Measurements from ENCODE around the gene BTBD16.

Gene BTBD16

DNA sequence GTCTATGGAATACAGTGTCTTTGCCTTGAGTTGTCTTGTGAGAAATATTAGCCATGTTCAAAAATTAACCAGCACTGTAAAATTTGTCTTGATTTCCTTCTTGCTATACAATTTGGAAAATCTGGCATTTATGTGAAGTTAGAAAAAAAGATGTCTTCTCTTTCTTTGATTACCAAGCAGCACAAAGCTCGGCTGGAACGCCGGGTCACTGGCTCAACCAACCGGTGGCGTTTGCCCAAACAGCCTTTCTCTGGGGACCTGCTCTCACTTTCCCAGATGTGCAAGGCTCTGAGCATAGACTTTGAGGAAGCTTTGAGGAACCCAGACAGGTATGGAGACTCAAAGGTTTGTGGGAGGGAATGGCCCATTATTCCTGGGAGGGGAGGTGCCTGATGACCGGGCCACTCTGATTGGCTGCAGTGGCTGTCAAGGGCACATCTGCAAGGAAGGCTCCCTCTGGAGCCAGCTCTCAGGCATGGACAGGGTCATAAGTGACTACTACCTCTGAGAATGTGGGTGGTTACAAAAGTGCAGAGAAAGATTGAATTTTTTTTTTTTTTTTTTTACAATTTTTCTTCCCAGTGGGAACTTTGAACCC, 5.6 kb downstream of the BTBD16 start:
- no peak for FAIRE-seq

DNA sequence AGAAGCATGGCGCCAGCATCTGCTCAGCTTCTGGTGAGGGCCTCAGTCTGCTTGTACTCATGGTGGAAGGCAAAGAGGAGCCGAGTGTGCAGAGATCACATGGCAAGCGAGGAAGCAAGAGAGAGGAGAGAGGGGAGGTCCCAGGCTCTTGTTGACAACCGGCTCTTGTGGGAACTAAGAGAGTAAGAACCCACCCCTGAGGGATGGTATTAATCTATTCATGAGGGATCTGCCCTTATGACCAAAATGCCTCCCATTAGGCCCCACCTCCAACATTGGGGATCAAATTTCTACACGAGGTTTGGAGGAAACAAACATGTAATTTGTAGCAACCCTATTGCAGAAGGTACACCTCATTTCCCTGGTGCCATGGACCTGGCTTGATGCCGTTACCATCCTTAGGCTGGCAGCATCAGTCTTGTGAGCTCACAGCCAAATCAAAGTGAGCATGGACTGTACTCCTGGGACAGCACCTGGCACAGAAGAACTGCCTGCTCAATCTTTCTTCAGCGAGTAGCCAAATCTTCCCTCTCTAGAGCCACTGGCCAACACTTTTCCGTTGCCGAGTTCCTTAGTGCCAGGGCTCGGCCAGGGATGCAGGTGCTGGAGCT, 6.5 kb downstream of the BTBD16 start:
- no peak for FAIRE-seq

DNA sequence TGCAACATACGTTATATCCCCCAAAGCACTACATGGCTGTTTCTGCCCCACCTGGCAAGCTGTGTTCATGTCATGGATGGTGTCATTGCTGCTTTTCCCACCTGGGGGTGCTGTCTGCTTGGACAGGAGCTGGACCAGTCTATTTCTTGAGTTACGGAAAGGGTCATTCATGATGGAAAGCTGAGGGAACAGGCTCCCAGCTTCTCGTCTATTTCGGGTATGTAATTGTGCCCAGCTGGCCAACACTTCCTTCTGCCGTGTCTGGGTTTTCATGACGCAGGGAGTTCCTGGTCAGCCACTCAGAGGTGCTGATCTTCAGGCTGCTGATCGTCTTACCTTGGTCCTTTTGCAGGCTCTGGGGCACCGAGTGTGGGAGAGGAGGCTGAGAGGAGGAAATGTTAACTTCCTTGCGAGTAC, 8.6 kb downstream of the BTBD16 start:
- FAIRE-seq: no peak

DNA sequence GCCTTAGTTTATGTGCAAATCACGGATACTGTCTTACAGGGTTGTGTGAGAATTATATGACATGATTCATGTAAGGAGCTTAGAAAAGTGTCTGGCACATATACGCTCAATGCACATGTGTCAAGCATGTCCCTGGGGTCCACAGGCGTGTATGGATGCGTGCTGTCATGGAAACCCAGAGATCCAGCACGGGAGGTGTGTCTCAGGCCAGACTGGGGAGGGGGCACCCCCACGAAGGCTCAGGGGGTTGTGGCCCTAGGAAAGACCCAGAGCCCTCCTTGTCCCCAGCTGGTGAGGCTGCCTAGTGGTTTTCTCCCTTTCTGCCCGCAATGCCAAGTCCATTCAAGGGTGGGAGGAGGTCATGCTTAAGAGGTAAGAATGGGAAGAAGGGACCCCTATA, 9.1 kb downstream of the BTBD16 start:
- no peak for FAIRE-seq

DNA sequence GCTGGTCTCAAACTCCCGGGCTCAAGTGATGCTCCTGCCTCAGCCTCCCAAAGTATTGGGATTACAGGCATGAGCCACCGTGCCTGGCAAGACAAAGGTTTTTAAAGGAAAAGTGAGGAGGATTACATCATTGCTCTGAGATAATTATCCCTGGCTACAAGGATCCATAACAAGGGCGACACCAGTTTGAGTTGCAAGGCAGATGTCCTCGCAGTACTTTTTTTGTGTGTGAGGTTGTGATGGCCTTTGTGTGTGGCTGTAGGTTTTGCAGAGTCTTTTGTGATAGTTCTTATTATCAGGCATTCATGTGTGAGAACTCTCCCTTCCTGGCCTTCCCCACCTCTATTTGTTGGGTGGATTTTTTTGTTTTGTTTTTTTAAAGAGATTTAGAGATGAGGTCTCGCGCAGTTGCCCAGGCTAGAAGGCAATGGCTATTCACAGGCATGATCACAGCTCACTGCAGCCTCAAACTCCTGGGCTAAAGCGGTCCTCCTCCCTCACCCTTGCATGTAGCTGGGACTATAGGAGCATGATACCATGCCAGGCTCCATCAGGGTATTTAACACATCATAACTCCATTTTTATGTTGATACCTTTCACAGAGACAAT, 10.0 kb downstream of the BTBD16 start:
- FAIRE-seq: no peak

DNA sequence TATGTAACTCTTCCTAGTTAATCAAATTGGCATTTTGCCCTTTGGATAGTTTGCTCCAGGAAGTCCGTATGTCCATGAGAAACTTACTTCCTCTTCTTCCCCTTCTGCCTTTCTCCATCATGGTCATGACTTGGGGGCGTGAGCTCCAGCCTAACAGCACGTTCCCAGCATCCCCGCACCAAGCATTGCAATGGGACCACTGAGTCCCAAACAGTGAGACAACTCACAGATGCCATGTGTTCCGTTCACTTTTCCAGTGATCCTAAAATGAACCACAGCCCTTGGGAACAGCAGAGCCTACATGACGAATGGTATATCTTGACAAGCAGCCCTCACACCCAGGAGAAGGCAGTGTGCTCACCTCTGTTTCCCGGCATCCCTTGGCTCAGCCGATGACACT, 10.7 kb downstream of the BTBD16 start:
- no peak for FAIRE-seq

DNA sequence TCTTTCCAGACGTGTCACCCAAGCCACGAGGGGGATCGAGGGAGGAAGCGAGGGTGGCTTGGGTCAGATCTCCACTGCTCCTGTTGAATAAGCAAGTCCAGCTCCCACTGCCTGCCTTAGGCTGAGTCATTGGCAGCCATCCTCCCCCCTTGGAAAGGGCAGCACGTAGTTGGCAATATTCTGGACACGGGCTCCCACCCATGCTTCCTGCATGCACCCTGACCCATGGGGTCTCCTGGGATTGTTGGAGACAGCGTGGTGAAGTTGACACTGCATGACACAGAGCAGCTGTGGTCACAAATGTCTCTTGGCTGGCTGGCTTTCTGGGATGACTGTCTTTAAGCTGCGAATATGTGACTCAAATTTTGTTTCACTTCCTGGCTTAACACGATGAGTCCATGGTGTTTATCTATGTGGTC, 11.2 kb downstream of the BTBD16 start:
- FAIRE-seq: no peak

DNA sequence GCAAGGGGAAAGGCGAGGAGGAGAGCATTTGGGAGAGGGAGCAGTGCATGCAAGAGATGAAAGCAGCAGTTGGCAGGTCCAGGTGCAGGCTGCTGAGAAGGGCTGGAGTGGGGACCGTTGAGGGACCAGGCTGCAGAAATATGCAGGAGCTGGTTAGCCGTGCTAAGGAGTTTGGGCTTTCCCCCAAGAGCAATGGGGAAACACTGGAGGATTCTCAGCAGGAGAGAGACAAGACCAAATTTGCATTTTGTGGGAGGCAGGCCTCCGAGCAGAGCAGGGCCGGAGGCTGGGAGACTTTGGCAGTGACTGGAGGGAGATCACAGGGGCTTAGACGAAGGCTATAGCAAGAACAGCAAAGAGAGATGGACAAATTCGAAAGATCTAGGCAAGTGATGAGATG, 11.8 kb downstream of the BTBD16 start:
- no peak for FAIRE-seq

DNA sequence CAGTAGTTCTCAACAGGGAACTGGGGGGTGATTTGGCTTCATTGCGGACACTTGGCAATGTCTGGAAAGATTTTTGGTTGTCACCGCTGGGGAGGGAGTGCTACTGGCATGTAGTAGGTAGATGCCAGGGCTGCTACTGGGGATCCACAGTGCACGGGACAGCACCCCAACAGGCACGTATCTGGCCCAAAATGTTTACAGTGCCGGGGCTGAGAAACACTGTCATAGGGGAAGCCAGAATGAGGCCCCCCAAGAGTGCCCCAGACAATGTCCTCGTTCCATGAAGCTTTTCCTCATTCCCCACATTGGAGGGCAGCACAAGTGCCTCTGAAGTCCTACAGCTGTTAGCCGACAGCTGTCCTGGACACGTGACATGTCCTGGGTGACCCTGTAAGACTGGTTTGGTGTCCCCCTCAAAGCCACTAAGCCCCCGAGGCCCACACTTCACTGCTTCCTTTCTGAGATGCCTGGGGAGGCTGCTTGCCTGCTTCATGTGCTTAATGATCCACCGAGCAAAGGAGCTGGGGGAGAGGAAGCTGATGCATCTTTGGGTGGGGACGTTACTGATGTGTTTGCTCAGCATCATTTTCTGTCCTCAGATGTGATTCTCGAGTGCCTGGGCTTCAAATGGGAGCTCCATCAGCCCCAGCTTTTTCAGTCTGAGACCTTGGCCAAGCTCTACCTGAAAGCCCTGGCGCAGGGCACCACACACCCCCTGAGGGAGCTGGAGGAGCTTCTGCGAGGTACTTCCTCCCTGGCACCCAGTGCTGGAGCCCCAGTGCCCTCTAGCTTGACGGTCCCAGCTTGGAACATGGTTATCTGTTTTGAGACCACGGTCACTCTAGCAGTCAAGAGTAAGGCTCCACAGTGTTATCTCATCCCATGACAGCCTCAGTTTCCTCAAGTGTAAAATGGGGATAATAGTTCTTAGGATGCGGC, 14.7 kb downstream of the BTBD16 start:
- FAIRE-seq: no peak

DNA sequence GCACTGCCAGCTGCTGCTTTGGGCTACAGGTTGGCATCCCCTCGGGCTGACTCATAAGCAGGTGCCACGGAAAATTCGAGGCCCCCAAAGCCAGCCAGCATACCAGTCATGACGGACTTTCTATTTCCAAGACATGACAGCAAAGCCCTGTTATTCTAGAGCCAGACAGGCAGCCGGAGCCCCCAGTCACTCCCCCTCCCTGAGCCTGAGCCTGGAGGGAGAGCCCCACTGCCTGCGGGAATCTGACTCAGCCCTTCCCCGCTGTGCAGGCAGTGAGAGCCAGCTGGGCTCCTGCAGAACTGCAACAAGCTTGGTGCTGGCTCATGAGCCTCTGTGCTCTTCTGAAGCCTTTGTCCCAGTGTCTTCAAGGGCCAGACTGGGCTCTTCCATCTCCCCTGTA, 15.8 kb downstream of the BTBD16 start:
- no peak for FAIRE-seq

DNA sequence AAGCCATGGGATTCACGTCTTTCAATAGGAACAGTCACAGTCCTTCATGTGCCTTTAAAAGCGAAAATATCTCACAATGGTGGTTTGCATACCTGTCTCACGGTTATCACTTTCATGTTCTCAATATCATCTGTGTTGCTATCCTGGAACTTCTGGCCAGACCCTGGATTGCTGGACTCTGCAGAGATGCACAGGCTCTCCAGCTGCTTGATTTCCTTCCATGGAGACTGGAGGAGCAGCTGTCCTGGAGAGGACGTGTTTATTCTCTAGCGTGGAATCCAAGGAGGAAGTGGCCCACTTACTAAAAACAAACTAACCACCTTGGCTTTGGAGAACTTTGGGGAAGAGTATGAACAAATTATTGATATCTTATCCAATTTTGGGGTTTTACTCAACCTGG, 16.5 kb downstream of the BTBD16 start:
- FAIRE-seq: no peak

DNA sequence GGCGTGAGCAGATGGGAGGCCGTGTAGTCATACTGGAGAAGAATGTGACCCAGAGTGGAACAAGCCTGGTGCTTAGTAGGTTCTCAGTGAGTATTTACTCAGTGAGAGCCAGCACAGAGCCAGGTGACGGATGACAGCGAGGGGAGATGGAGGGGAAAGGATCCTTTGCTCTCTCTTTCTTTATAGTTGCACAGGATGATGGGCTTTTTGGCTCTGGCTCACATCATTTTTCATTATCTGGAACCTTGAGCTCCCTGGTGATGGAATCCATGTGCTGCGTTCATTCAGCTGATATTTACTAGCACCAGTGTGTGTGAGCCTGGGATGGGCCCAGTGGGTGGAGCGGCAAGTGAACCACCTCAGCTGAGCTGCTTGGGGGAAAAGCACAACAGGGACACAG, 17.2 kb downstream of the BTBD16 start:
- FAIRE-seq: no peak

DNA sequence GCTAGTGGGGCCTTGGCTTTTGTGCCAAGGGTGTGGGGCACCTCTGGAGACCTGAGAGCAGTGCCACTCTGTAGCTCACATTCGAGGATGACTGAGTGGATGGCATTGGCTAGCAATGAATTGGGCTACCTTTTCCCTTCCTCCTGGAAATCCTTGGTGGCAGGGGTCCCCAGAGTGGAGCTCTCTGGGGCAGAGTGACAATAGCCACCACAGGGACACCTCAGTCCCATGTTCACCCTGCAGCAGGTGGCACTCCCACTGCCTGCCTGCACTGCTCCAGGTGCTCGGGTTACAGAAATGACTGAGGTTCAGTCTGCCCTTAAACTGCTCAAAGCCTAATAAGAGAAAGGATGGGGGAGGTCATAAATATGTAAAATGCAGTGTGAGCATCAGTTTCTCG, 17.8 kb downstream of the BTBD16 start:
- FAIRE-seq: no peak

DNA sequence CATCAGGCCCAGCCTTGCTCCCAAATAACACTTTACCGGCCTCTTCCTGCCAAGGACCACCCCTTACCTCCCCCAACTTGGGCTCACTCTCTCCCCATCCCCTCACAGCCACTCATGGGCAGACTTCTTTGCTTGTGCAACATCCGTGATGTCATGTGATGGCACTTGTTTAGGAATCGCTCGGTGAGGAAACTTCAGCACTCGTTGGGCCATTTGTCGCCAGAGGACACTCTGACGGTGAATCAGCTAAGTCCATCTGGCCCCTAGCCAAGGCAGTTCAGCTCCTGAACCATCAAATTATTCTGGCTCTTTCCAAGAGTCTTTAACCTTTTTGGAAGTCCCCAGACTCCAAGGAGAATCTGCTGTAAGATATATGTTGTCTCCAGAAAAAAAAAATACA, 19.2 kb downstream of the BTBD16 start:
- FAIRE-seq: no peak

DNA sequence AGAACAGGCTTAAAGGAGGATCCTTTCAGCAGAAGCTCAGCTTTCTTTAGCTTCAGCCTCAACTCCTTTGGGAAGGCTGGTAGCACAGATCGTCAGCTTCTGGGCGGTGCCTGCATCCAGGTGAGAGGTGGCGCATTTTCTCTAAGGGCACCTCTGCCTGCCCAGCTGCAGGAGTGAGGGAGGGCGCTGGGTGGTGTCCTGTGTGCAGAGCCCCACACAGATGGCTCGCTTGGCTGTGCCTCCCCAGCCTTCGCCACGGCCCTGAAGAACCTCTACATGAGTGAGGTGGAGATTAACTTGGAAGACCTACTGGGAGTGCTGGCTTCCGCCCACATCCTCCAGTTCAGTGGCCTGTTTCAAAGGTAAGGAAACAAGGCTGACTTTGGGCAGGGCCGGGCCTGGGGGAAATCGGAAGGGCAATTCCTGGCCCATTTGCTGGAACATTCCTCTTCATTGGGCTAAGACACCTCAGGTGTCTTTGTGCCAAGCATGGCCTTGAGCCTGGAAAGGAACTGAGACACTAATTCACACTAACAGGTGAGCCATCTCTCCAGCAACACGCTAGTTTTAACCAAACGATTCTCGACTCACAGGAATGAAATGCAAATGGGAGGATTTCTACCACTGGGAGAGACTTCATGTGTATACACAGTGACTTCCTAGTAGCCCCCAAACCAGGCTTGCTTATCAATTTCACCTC, 19.9 kb downstream of the BTBD16 start:
- no peak for FAIRE-seq

DNA sequence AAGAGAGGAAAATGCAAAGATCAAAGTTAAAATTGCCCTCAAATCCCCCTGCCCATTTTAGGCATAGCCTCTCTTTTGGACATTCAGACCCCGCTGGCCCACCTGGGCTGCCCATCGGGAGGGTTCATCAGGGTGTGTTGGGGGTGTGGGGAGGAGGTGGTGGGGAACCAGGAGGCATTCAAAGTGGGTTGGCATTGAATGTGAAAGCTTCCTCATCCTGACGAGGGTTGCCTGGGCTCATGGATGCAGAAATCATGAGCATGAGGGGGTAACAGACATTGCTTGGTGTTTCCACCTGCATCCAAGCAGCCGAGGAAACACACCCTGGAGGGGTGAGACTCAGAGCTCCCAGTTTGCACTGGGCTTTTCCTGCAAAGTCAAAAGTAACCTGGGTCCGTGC, 20.6 kb downstream of the BTBD16 start:
- no peak for FAIRE-seq

DNA sequence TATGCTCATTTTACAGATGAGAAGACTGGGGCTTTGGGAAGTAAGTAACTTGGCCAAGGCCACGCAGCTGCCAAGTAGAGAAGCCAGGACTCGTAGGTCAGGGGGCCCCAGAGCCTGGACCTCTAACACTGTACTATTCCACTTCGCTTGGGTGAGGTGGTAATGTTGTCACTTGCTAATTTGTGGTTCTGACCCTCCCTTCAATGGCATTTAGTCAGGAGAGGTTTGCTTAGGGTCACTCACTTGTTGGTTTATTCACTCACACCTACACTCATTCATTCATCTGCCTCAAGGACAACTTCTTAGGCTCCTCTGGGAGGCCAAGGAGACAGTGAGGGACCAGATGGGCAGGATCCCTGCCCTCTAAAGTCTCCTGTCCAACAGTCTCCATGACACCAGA, 21.3 kb downstream of the BTBD16 start:
- no peak for FAIRE-seq

DNA sequence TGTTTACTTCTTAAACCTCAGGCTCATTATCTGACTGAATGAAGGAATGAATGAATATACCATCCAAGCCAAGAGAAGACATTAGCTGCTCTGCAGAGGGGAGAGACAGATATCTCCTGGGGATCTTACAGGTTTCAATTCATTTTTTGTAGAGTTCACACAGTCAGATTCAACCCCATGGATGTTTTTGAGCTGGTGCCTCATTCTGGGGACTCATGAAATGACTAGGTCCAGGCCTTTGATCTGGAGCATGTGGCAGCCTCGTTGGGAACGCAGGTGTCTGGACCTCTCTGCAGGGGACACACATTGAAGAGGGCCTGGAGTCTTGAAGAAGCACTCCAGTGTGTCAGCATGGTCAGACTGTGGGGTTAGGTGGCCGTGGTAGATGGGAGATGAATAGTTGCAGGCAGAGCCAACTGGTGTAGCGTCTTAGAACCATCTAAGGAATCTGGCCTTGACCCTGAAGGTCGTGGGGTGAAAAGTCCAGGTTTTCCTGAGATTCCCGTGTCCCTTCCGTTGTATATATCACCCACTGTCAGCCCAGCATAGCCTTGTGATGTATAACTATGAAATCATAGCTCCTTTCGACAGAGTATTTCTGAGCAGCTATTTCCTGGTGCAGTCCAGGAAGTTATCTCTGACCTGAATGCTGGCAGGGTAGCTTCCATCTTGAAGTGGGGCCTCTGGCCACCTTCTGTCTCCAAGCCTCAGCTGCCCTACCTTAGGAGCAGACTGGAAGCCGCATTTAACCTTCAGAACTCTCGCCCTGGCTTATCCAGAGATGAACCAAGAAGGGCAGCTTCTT, 22.3 kb downstream of the BTBD16 start:
- no peak for FAIRE-seq

DNA sequence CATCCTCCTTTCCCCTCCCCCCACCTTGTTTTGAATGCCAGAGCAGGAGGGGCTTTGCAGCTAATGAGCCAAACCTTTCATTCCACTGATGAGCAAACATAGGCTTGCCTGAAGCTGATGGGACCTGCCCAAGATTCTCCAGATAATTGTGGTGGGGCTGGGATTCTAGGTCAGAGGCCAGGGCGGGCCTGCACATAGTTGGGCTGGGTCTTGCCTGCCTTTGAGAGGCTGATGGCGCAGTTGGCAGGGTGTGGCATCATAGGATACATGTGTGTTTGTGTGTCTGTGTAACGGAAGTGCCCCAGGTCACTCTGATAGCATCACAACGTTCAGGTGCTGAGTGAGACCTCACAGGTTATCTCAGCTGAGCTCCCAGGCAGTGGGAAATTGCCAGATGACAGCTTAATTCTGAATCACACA, 22.9 kb downstream of the BTBD16 start:
- FAIRE-seq: no peak

DNA sequence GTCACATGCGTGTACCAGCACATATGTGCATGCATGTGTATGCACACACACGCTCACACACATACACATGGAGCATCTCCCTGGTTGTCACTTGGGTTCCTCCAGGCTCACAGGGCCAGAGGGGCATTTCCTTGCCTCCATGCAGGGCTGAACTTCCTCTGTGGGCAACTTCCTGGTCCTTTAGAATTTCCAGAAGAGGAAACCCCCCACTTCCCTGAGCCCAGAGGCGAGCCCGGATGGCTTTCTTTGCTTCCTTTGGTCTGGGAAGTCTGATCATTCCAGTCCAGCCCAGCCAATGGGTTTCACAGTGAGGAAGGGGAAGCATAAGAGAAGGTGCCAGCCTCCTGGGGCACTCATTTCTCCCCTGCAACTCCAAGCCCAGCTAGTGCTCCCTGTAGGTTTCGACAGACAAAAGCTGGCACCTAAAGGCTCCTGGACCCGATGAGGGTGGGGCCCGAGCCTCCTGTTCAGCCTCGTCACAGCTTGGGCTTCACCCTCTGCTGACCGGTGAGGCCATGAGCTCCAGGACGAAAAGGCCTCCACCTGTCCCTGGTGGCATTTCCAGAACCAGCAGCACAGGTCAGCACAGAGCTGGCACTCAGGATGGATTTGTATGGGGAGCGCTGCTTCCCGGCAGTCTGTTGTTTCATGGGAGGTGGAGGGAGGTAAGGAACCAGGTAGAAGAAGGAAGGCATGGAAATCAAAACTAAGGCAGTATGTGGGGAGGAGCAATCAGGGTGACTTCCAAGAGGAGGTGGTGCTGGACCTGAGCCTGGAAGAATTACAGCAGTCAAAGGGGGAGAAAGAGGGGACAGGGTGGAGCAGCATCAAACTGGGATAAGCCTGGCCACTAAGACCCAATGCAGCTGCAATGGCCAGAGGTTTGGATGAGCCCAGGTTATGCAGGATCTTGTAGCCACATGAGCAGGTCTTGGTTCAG, 23.7 kb downstream of the BTBD16 start:
- FAIRE-seq: no peak

DNA sequence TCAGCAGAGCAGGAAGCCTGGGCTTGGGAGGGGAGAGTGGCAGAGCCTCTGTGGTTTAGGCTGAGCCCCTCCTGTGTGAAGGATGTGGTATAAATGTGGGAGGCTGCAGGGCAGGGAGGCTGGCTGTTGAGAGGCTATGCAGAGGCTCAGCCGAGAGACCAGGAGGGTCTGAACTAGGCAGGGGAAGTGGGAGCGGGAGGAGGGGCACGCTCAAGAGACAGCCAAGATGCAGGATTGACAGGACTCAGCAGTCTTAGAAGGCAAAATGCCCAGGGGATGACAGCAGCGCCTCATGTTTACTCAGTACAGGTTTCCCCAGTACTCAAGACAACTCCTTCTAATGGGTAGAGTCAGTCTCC, 24.3 kb downstream of the BTBD16 start:
- FAIRE-seq: no peak
